H9 (cell line): Measurements from ENCODE around the gene GMCL1. TPM values are rescaled to one million over a fixed set of nuclear protein-coding genes. Genes with fewer than 3 reads are reported as not detected.

Experiments used
- DNase-seq: peaks from one replicate; pipeline ENCODE4 v3.0.0-alpha.2; 2017
- H2AFZ ChIP-seq: one replicate; pipeline ENCODE4 v1.6.1; 2013; ENCODE audit warnings: mild to moderate bottlenecking, low read length, control low read depth, moderate library complexity
- H2AK5ac ChIP-seq: 2 replicates; pipeline ENCODE4 v1.6.1; 2013; ENCODE audit warnings: low read length, control low read depth, mixed read lengths; ENCODE audit not compliant: insufficient read length
- H2BK120ac ChIP-seq: one replicate; pipeline ENCODE4 v1.6.1; 2013; ENCODE audit warnings: low read depth, mild to moderate bottlenecking, low read length, control low read depth, inconsistent platforms; ENCODE audit not compliant: poor library complexity, severe bottlenecking
- H2BK12ac ChIP-seq: 2 replicates; pipeline ENCODE4 v1.6.1; 2013; ENCODE audit warnings: low read length, control low read depth, mixed read lengths, low read depth; ENCODE audit not compliant: insufficient read length
- H2BK15ac ChIP-seq: 2 replicates; pipeline ENCODE4 v1.6.1; 2013; ENCODE audit warnings: low read depth, low read length, control low read depth
- H2BK20ac ChIP-seq: one replicate; pipeline ENCODE4 v1.6.1; 2013; ENCODE audit warnings: low read depth, mild to moderate bottlenecking, low read length, control low read depth, inconsistent platforms; ENCODE audit not compliant: poor library complexity, severe bottlenecking
- H2BK5ac ChIP-seq: 2 replicates; pipeline ENCODE4 v1.6.1; 2013; ENCODE audit warnings: low read length, control low read depth, mixed read lengths; ENCODE audit not compliant: insufficient read length
- H3K14ac ChIP-seq: 2 replicates; pipeline ENCODE4 v1.6.1; 2013; ENCODE audit warnings: low read length, control low read depth; ENCODE audit not compliant: insufficient read depth
- H3K18ac ChIP-seq: 2 replicates; pipeline ENCODE4 v1.6.1; 2013; ENCODE audit warnings: low read depth, mild to moderate bottlenecking, mixed read lengths, low read length, control low read depth; ENCODE audit not compliant: insufficient read length
- H3K23ac ChIP-seq: 2 replicates; pipeline ENCODE4 v1.6.1; 2013; ENCODE audit warnings: low read length, control low read depth, mixed read lengths, low read depth; ENCODE audit not compliant: insufficient read length
- H3K23me2 ChIP-seq: 2 replicates; pipeline ENCODE4 v1.6.1; 2013; ENCODE audit warnings: low read depth, mild to moderate bottlenecking, mixed read lengths, low read length, control low read depth; ENCODE audit not compliant: insufficient read length, poor library complexity, severe bottlenecking
- H3K27ac ChIP-seq: 2 replicates; pipeline ENCODE4 v1.5.1; 2013; ENCODE audit warnings: low read length, control low read depth, mixed read lengths, low read depth; ENCODE audit not compliant: insufficient read length
- H3K27me3 ChIP-seq: 2 replicates; pipeline ENCODE4 v1.6.1; 2013; ENCODE audit warnings: low read length, control low read depth, inconsistent platforms; ENCODE audit not compliant: insufficient read depth
- H3K4ac ChIP-seq: 2 replicates; pipeline ENCODE4 v1.6.1; 2013; ENCODE audit warnings: low read depth, mild to moderate bottlenecking, control low read depth, inconsistent platforms, low read length, moderate library complexity
- H3K4me1 ChIP-seq: 2 replicates; pipeline ENCODE4 v1.6.1; 2013; ENCODE audit warnings: low read length, control low read depth, inconsistent platforms; ENCODE audit not compliant: insufficient read depth
- H3K4me2 ChIP-seq: 2 replicates; pipeline ENCODE4 v1.6.1; 2013; ENCODE audit warnings: low read length, control low read depth, mixed read lengths; ENCODE audit not compliant: insufficient read length, insufficient read depth
- H3K56ac ChIP-seq: 2 replicates; pipeline ENCODE4 v1.6.1; 2013; ENCODE audit warnings: low read depth, mild to moderate bottlenecking, mixed read lengths, low read length, control low read depth; ENCODE audit not compliant: insufficient read length
- H3K79me1 ChIP-seq: 2 replicates; pipeline ENCODE4 v1.6.1; 2013; ENCODE audit warnings: low read depth, mild to moderate bottlenecking, moderate library complexity, low read length, control low read depth, inconsistent platforms; ENCODE audit not compliant: insufficient read depth, poor library complexity, severe bottlenecking
- H3K79me2 ChIP-seq: 2 replicates; pipeline ENCODE4 v1.6.1; 2013; ENCODE audit warnings: low read length, control low read depth, inconsistent platforms; ENCODE audit not compliant: insufficient read depth
- H3K9ac ChIP-seq: 2 replicates; pipeline ENCODE4 v1.6.1; 2013; ENCODE audit warnings: low read length, control low read depth, mixed read lengths; ENCODE audit not compliant: insufficient read length; ENCODE audit errors: extremely low read depth
- H3K9me3 ChIP-seq: one replicate; pipeline ENCODE4 v1.6.1; 2013; ENCODE audit warnings: low read depth, low read length, inconsistent platforms; ENCODE audit not compliant: control insufficient read depth
- H3T11ph ChIP-seq: one replicate; pipeline ENCODE4 v1.6.1; 2013; ENCODE audit warnings: mild to moderate bottlenecking, low read length, control low read depth, inconsistent platforms
- H4K20me1 ChIP-seq: one replicate; pipeline ENCODE4 v1.6.1; 2013; ENCODE audit not compliant: control insufficient read depth, insufficient read length, insufficient read depth
- H4K5ac ChIP-seq: 2 replicates; pipeline ENCODE4 v1.6.1; 2013; ENCODE audit warnings: low read depth, mild to moderate bottlenecking, mixed read lengths, low read length, control low read depth; ENCODE audit not compliant: insufficient read length
- H4K8ac ChIP-seq: replicated peaks from 2 replicates; pipeline ENCODE4 v1.6.1; 2013; ENCODE audit warnings: low read length, control low read depth, mixed read lengths, low read depth; ENCODE audit not compliant: insufficient read length
- H4K91ac ChIP-seq: 2 replicates; pipeline ENCODE4 v1.6.1; 2013; ENCODE audit warnings: low read depth, mild to moderate bottlenecking, moderate library complexity, mixed read lengths, low read length, control low read depth; ENCODE audit not compliant: insufficient read length
- H3K27ac Mint-ChIP-seq, 3 experiments: 2 replicates in 2 of 3; 3 replicates in 1 of 3; pipeline ENCODE4 v1.8.0; 2020 to 2021; ENCODE audit warnings: mixed read lengths in 3 of 3, mild to moderate bottlenecking in 1 of 3, moderate library complexity in 1 of 3
- H3K27me3 Mint-ChIP-seq: 2 replicates; pipeline ENCODE4 v1.8.0; 2021; ENCODE audit warnings: low read depth, mild to moderate bottlenecking, moderate library complexity, mixed read lengths
- H3K36me3 Mint-ChIP-seq, 3 experiments: 2 replicates in 2 of 3; 3 replicates in 1 of 3; pipeline ENCODE4 v1.8.0; 2020 to 2021; ENCODE audit warnings: low read depth in 3 of 3, mixed read lengths in 3 of 3; ENCODE audit not compliant: insufficient read depth in 1 of 3
- H3K4me1 Mint-ChIP-seq, 2 experiments: 2 replicates each; pipeline ENCODE4 v1.8.0; 2020; ENCODE audit warnings: mixed read lengths in 2 of 2
- H3K4me3 Mint-ChIP-seq, 2 experiments: 2 replicates in 1 of 2; 3 replicates in 1 of 2; pipeline ENCODE4 v1.8.0; 2020 to 2021; ENCODE audit warnings: mild to moderate bottlenecking in 2 of 2, mixed read lengths in 2 of 2, moderate library complexity in 1 of 2
- H3K9me3 Mint-ChIP-seq, 2 experiments: 2 replicates in 1 of 2; 3 replicates in 1 of 2; pipeline ENCODE4 v1.8.0; 2020; ENCODE audit warnings: mild to moderate bottlenecking in 2 of 2, mixed read lengths in 2 of 2, moderate library complexity in 1 of 2
- WGBS: extraction: QIAGEN DNeasy Blood & Tissue Kit; methylation state at CpG from one replicate; pipeline ENCODE4 v1.1.7; 2013; ENCODE audit warnings: missing lambda C conversion rate, low lambda C conversion rate, mixed read lengths; ENCODE audit not compliant: insufficient read length; ENCODE audit errors: extremely low coverage; 5-methylcytosine and 5-hydroxymethylcytosine counted together
- total RNA-seq: library from RNA; stranded (reverse); gene quantifications from 2 replicates; pipeline ENCODE4 v1.2.1, GENCODE V29; 2021
- TF ChIP-seq, protein P1 (sequence below): fragments of 200-600 bp; sonication (generic); conservative IDR thresholded peaks from 3 replicates; pipeline ENCODE4 v1.8.0; 2021; ENCODE audit warnings: antibody characterized with exemption, mild to moderate bottlenecking

GMCL1 gene
- total RNA-seq, 1 experiment from 2014 or later = 18.6 TPM

- no peak overlapping the region for H2BK12ac ChIP-seq
- no peak overlapping the region for H3K56ac ChIP-seq
- H3K9ac ChIP-seq = no peak overlapping the region
- no peak overlapping the region for H2BK20ac ChIP-seq
- H4K91ac ChIP-seq = no peak overlapping the region
- no peak overlapping the region for H3K23ac ChIP-seq
- no peak overlapping the region for H2AFZ ChIP-seq
- Mint-ChIP-seq H3K27ac (no peak overlapping the region), H3K4me1 (peaks cover 8 to 10% of the 10 kb centered on the region in 2 experiments; a peak in 3 of 4 replicates), H3K4me3 (no peak overlapping the region), H3K36me3 (peaks cover 0 to 3% (median 0%) of the 10 kb centered on the region in 3 experiments; a peak in 1 of 7 replicates), H3K9me3 (no peaks in the 10 kb centered on the region), H3K27me3 (no peaks in the 10 kb centered on the region; the same call in 1 of the 2 replicates)
- no peak overlapping the region for H3K14ac ChIP-seq
- no peaks in the 10 kb centered on the region for H3K79me2 ChIP-seq
- H2BK15ac ChIP-seq = no peak overlapping the region
- H3K18ac ChIP-seq = no peak overlapping the region
- no peak overlapping the region for H4K5ac ChIP-seq
- TF ChIP-seq, protein P1, sequence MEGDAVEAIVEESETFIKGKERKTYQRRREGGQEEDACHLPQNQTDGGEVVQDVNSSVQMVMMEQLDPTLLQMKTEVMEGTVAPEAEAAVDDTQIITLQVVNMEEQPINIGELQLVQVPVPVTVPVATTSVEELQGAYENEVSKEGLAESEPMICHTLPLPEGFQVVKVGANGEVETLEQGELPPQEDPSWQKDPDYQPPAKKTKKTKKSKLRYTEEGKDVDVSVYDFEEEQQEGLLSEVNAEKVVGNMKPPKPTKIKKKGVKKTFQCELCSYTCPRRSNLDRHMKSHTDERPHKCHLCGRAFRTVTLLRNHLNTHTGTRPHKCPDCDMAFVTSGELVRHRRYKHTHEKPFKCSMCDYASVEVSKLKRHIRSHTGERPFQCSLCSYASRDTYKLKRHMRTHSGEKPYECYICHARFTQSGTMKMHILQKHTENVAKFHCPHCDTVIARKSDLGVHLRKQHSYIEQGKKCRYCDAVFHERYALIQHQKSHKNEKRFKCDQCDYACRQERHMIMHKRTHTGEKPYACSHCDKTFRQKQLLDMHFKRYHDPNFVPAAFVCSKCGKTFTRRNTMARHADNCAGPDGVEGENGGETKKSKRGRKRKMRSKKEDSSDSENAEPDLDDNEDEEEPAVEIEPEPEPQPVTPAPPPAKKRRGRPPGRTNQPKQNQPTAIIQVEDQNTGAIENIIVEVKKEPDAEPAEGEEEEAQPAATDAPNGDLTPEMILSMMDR = no peak
- H3K9me3 ChIP-seq = no peaks in the 10 kb centered on the region
- no CpG with 5 or more reads among the region's 3 CpGs for WGBS
- H4K20me1 ChIP-seq = no peaks in the 10 kb centered on the region
- no peak overlapping the region for H2BK120ac ChIP-seq
- no peaks in the 10 kb centered on the region for H3K79me1 ChIP-seq
- H2AK5ac ChIP-seq = no peak overlapping the region
- no peaks in the 10 kb centered on the region for H3K27me3 ChIP-seq
- H3K4me1 ChIP-seq = no peaks in the 10 kb centered on the region
- no peak overlapping the region for H4K8ac ChIP-seq
- no peak overlapping the region for H3K4me2 ChIP-seq
- H3T11ph ChIP-seq = no peak overlapping the region
- H2BK5ac ChIP-seq = no peak overlapping the region
- H3K27ac ChIP-seq = no peak overlapping the region
- peaks cover 3% of the 10 kb centered on the region for H3K23me2 ChIP-seq
- no peak overlapping the region for H3K4ac ChIP-seq
- DNase-seq = no peak
Observed at GRCh38 chr2:69918401-69918800, 88.9 kb downstream of the GMCL1 start.
